NCI-H2196 (cell line): ENCODE data around the gene NPIPB8.
"Not testable (repeated sequence)": the region's sequence is repeated elsewhere in the genome, so short reads cannot be mapped to it uniquely, and the experiment has no call there.

ENCODE experiments used
- DNase-seq: peaks from one replicate; lab custom pipeline; 2025; ENCODE audit not compliant: unreplicated experiment; lab: John Stamatoyannopoulos, UW

The NPIPB8 gene

GRCh38 chr16:28637765-28638164 is at the start of gene NPIPB8:
Gene NPIPB8 (plus strand): TSS chr16:28638065. CDS start chr16:28638361, 296 bp downstream.
- DNase-seq, result not testable (repeated sequence)

- no peak for DNase-seq
Observed at GRCh38 chr16:28589069-28589468, 48.8 kb upstream of the NPIPB8 start.

GRCh38 chr16:28589930-28590329 is 47.9 kb upstream of the NPIPB8 start:
- DNase-seq, result no peak

- DNase-seq, result no peak
Observed at GRCh38 chr16:28590384-28591340, 47.2 kb upstream of the NPIPB8 start.

- no peak for DNase-seq
Observed at GRCh38 chr16:28591355-28591754, 46.5 kb upstream of the NPIPB8 start.

GRCh38 chr16:28592511-28592910 is 45.4 kb upstream of the NPIPB8 start:
- no peak for DNase-seq

- DNase-seq, result no peak
Observed at GRCh38 chr16:28592979-28593553, 44.8 kb upstream of the NPIPB8 start.

GRCh38 chr16:28595451-28595850 is 42.4 kb upstream of the NPIPB8 start:
- not testable (repeated sequence) for DNase-seq

GRCh38 chr16:28596115-28596630 is 41.7 kb upstream of the NPIPB8 start:
- no peak for DNase-seq

- DNase-seq, result no peak
Observed at GRCh38 chr16:28596840-28597691, 40.8 kb upstream of the NPIPB8 start, which contains the start of gene SULT1A2. Gene SULT1A2 (minus strand): TSS chr16:28597050. CDS start chr16:28595930, 1,120 bp downstream.

GRCh38 chr16:28597692-28598261 is 40.1 kb upstream of the NPIPB8 start:
- DNase-seq, result no peak

GRCh38 chr16:28599377-28600285 is 38.2 kb upstream of the NPIPB8 start:
- not testable (repeated sequence) for DNase-seq

- not testable (repeated sequence) for DNase-seq
Observed at GRCh38 chr16:28600965-28601364, 36.9 kb upstream of the NPIPB8 start.

GRCh38 chr16:28601589-28601988 is 36.3 kb upstream of the NPIPB8 start:
- DNase-seq, result not testable (repeated sequence)

- DNase-seq, result not testable (repeated sequence)
Observed at GRCh38 chr16:28602062-28602461, 35.8 kb upstream of the NPIPB8 start.

- DNase-seq, result no peak
Observed at GRCh38 chr16:28602529-28602928, 35.3 kb upstream of the NPIPB8 start.

- no peak for DNase-seq
Observed at GRCh38 chr16:28603381-28604185, 34.3 kb upstream of the NPIPB8 start.

- DNase-seq, result no peak
Observed at GRCh38 chr16:28604186-28604565, 33.7 kb upstream of the NPIPB8 start.
